HepG2 (cell line): ENCODE measurements around the gene OCLN. TPM values are rescaled to one million over a fixed set of nuclear protein-coding genes. Genes with fewer than 3 reads are reported as not detected.

ENCODE experiments used
- ATAC-seq: fragments of 200-7000 bp; cut with Tn5 transposase; 3 replicates; pipeline ENCODE4 v1.9.1; 2020; ENCODE audit warnings: mild to moderate bottlenecking, moderate library complexity
- BruUV-seq: library from RNA; stranded (reverse); fragments of 400-500 nt; replicated peaks from 2 replicates; lab custom pipeline; 2021; lab: Mats Ljungman, UMichigan
- CTCF ChIA-PET: fragments of 300-600 bp; formaldehyde crosslinking; extraction: SDS; loops from one replicate; lab custom pipeline; 2021; ENCODE audit warnings: low total read pairs, inconsistent platforms, low intra/inter-chr PET ratio; lab: Yijun Ruan, JAX
- POLR2A ChIA-PET: fragments of 350-600 bp; sonication (Branson Sonifier 250); formaldehyde crosslinking; loops from one replicate; lab custom pipeline; 2020; ENCODE audit warnings: antibody characterized with exemption, inconsistent platforms; lab: Yijun Ruan, JAX
- DNase-seq: peaks from one replicate; pipeline ENCODE4 v3.0.0-alpha.2; 2015; ENCODE audit warnings: low spot score
- FAIRE-seq: peaks from 3 replicates; lab custom pipeline; 2011; peaks lifted over from hg19 to GRCh38; lab: Jason Lieb, UNC
- H2AFZ ChIP-seq: one replicate; pipeline ENCODE4 v1.6.1; 2011; ENCODE audit warnings: low read length, inconsistent platforms
- H3K27ac ChIP-seq: fragments of 300-600 bp; 3 replicates; pipeline ENCODE4 v1.8.0; 2011; ENCODE audit warnings: mixed run types, mild to moderate bottlenecking, mixed read lengths, low read length, inconsistent platforms; ENCODE audit not compliant: insufficient read depth; ENCODE audit errors: extremely low read length
- H3K27me3 ChIP-seq, 2 experiments: fragments of 200-600 bp in 1 of 2; 2 replicates in 1 of 2; 3 replicates in 1 of 2; pipeline versions ENCODE4 v1.6.0 to v1.8.0; 2011; ENCODE audit warnings: low read length in 2 of 2, mild to moderate bottlenecking in 2 of 2, moderate library complexity in 2 of 2, inconsistent platforms in 1 of 2; ENCODE audit not compliant: insufficient read depth in 2 of 2, control insufficient read depth in 1 of 2
- H3K36me3 ChIP-seq, 2 experiments: fragments of 200-600 bp in 1 of 2; replicated peaks in 1 of 2; 2 replicates in 1 of 2; 3 replicates in 1 of 2; pipeline versions ENCODE4 v1.5.1 to v1.8.0; 2011; ENCODE audit warnings: low read length in 2 of 2, inconsistent platforms in 1 of 2; ENCODE audit not compliant: insufficient read depth in 2 of 2, control insufficient read depth in 1 of 2
- H3K4me1 ChIP-seq: 2 replicates; pipeline ENCODE4 v1.5.1; 2012; ENCODE audit warnings: low read length, inconsistent platforms; ENCODE audit not compliant: insufficient read depth
- H3K4me2 ChIP-seq: 2 replicates; pipeline ENCODE4 v1.6.0; 2011; ENCODE audit warnings: low read depth, low read length, inconsistent platforms
- H3K4me3 ChIP-seq, 3 experiments: fragments of 200-600 bp in 1 of 3; sonication (generic), shearing (Covaris generic) in 1 of 3; replicated peaks in 1 of 3; 2 replicates each; pipeline ENCODE4 v1.5.1; 2011 to 2016; ENCODE audit warnings: low read length in 3 of 3, inconsistent platforms in 2 of 3, low read depth in 2 of 3, mild to moderate bottlenecking in 2 of 3, control low read depth in 1 of 3, mixed read lengths in 1 of 3; ENCODE audit not compliant: insufficient read depth in 1 of 3
- H3K79me2 ChIP-seq: one replicate; pipeline ENCODE4 v1.6.1; 2011; ENCODE audit warnings: low read length, inconsistent platforms; ENCODE audit not compliant: insufficient read depth
- H3K9ac ChIP-seq: 2 replicates; pipeline ENCODE4 v1.6.0; 2011; ENCODE audit warnings: mild to moderate bottlenecking, low read depth, low read length, inconsistent platforms; ENCODE audit not compliant: insufficient read depth
- H3K9me3 ChIP-seq: 2 replicates; pipeline ENCODE4 v1.5.1; 2012; ENCODE audit warnings: mild to moderate bottlenecking, low read length
- H4K20me1 ChIP-seq: 2 replicates; pipeline ENCODE4 v1.6.0; 2011; ENCODE audit warnings: inconsistent platforms, mild to moderate bottlenecking, low read length, moderate library complexity; ENCODE audit not compliant: insufficient read depth
- DMTF1 ChIP-seq: sonication (generic); formaldehyde crosslinking; IDR thresholded peaks from 2 replicates; pipeline ENCODE4 v1.4.0; 2020; ENCODE audit warnings: mild to moderate bottlenecking, missing genetic modification reagents
- MNT ChIP-seq: fragments of 450-650 bp; IDR thresholded peaks from 2 replicates; pipeline ENCODE4 v1.6.1; 2016
- WGBS: methylation state at CpG from one replicate; pipeline ENCODE4 v1.1.6; 2017; ENCODE audit warnings: low lambda C conversion rate; 5-methylcytosine and 5-hydroxymethylcytosine counted together
- in situ Hi-C: cut with HindIII; loops from 2 replicates; pipeline ENCODE4 v1.10.0; 2017; ENCODE audit warnings: low pct_unique_long_range_greater_than_20kb; ENCODE audit not compliant: extremely low pct_ligation_motif_present
- intact Hi-C: fragments of 100-400 bp; cut with micrococcal nuclease; formaldehyde crosslinking; loops from one replicate; pipeline ENCODE4 v1.10.0; 2022; ENCODE audit not compliant: unreplicated experiment
- polyA plus RNA-seq, 8 experiments: library from polyadenylated mRNA; depleted of rRNA in 3 of 8; stranded (reverse) in 7 of 8; unstranded in 1 of 8; fragments of >200 nt; fragmentation: Illumina TruSeq in 4 of 8; extraction: Trizol in 4 of 8; gene quantifications; 2 replicates each; pipeline versions ENCODE4 v1.2.1 to v1.2.3, GENCODE V29; 2011 to 2016; ENCODE audit warnings: low read depth in 4 of 8, missing spikeins in 1 of 8, mixed read lengths in 1 of 8; ENCODE audit not compliant: insufficient read depth in 1 of 8
- total RNA-seq, 5 experiments: library from RNA; depleted of rRNA; stranded (reverse); fragments of >200 nt; fragmentation: Illumina TruSeq; extraction: Trizol; gene quantifications; 2 replicates each; pipeline ENCODE4 v1.2.3, GENCODE V29; 2016; ENCODE audit warnings: low read depth in 1 of 5

Gene OCLN
- total and polyA plus RNA-seq, 2 of the 13 experiments (the other 11 are each of a cell fraction or from before 2014, with no cell fraction given), result 24.1 to 34.8 TPM

GRCh38 chr5:69528609-69529008, 36.0 kb downstream of the OCLN start:
- H3K9ac ChIP-seq, result no peak overlapping the region
- POLR2A ChIA-PET, result no interaction called here
- no peak overlapping the region for H3K4me2 ChIP-seq
- no peaks in the 10 kb centered on the region for H3K9me3 ChIP-seq
- no peak overlapping the region for H3K27ac ChIP-seq
- no peaks in the 10 kb centered on the region for H3K4me1 ChIP-seq
- H3K79me2 ChIP-seq, result no peaks in the 10 kb centered on the region
- intact Hi-C loops (no loop called here), in situ Hi-C loops (no loop called here)
- CTCF ChIA-PET, result no interaction called here
- peaks cover 0 to 17% of the 10 kb centered on the region in 2 experiments; a peak in 2 of 5 replicates for H3K36me3 ChIP-seq
- 97% methylated on average over 4 of the region's 4 CpGs for WGBS
- ATAC-seq, result no peak
- no peak overlapping the region for H3K4me3 ChIP-seq
- no peaks in the 10 kb centered on the region for H4K20me1 ChIP-seq
- TF ChIP-seq DMTF1 (CRISPR knock-in tag) (no peak), MNT (0 out of 2 replicates have a peak, but pooled peaks have one; percentile 16)
- TF ChIP-seq, all 625 proteins: peak for 1
- H2AFZ ChIP-seq, result no peak overlapping the region
- no peak for DNase-seq
- H3K27me3 ChIP-seq, result no peaks in the 10 kb centered on the region
- no TSS peak for BruUV-seq
- FAIRE-seq, result no peak
